ENCODE measurements around the gene RSPH6A. TPM values are rescaled to one million over a fixed set of nuclear protein-coding genes. Genes with fewer than 3 reads are reported as not detected.

The RSPH6A gene
- total and polyA plus RNA-seq, 2 of the 13 experiments (the other 11 are each of a cell fraction or from before 2014, with no cell fraction given), result 0.07 TPM; not detected in 1

GRCh38 chr19:45789035-45789786 lies 25.9 kb downstream of the RSPH6A start:
- Histone ChIP-seq H4K20me1 (ENCODE audit: insufficient read depth, low read length) (no peaks in the 10 kb centered on the region), H3K9ac (ENCODE audit: insufficient read depth, low read depth, low read length) (no peak overlapping the region), H3K36me3 (replicated peaks in 1 of 2; ENCODE audit: control insufficient read depth in 1 of 2, insufficient read depth in 2 of 2, low read length in 2 of 2) (peaks cover 12 to 30% of the 10 kb centered on the region in 2 experiments), H3K4me3 (replicated peaks in 1 of 3; ENCODE audit: insufficient read depth in 1 of 3, low read depth in 2 of 3, low read length in 3 of 3) (no peak overlapping the region), H2AFZ (ENCODE audit: low read length) (no peak overlapping the region), H3K27me3 (ENCODE audit: control insufficient read depth in 1 of 2, insufficient read depth in 2 of 2, low read length in 2 of 2) (peaks cover 0 to 3% of the 10 kb centered on the region in 2 experiments; a peak in 2 of 5 replicates), H3K9me3 (ENCODE audit: low read length) (no peaks in the 10 kb centered on the region), H3K4me1 (ENCODE audit: insufficient read depth, low read length) (peaks cover 20% of the 10 kb centered on the region), H3K27ac (ENCODE audit: extremely low read length, insufficient read depth, low read length) (no peak overlapping the region), H3K79me2 (ENCODE audit: insufficient read depth, low read length) (peaks cover 14% of the 10 kb centered on the region), H3K4me2 (ENCODE audit: low read depth, low read length) (no peak overlapping the region)
- FAIRE-seq (no peak), ATAC-seq (no peak), DNase-seq (ENCODE audit: low spot score) (no peak)
- intact Hi-C loops (cut with micrococcal nuclease; ENCODE audit: unreplicated experiment) (no loop called here), in situ Hi-C loops (cut with HindIII; ENCODE audit: extremely low pct_ligation_motif_present, low pct_unique_long_range_greater_than_20kb) (no loop called here)
- 98% methylated on average over 15 of the region's 15 CpGs for WGBS (ENCODE audit: low lambda C conversion rate)
- ChIA-PET POLR2A (no interaction called here), CTCF (ENCODE audit: low intra/inter-chr PET ratio, low total read pairs) (no interaction called here)
- TF ChIP-seq GMEB2 (CRISPR knock-in tag; IDR thresholded peaks at IDR 0.05; ENCODE audit: low read depth) (no peak), ZNF580 (CRISPR knock-in tag; IDR thresholded peaks at IDR 0.05; ENCODE audit: borderline replicate concordance, low read depth) (no peak), ZNF629 (CRISPR knock-in tag; conservative IDR thresholded peaks at IDR 0.05) (peak; percentile 73)
- BruUV-seq (replicated peaks), result no TSS peak

GRCh38 chr19:45786533-45786894 lies 28.6 kb downstream of the RSPH6A start:
- Histone ChIP-seq H3K9ac (ENCODE audit: insufficient read depth, low read depth, low read length) (no peak overlapping the region), H3K9me3 (ENCODE audit: low read length) (no peaks in the 10 kb centered on the region), H3K4me3 (replicated peaks in 1 of 3; ENCODE audit: insufficient read depth in 1 of 3, low read depth in 2 of 3, low read length in 3 of 3) (no peak overlapping the region), H3K4me1 (ENCODE audit: insufficient read depth, low read length) (peaks cover 18% of the 10 kb centered on the region), H3K27me3 (ENCODE audit: control insufficient read depth in 1 of 2, insufficient read depth in 2 of 2, low read length in 2 of 2) (no peaks in the 10 kb centered on the region; a peak in 1 of 5 replicates), H3K4me2 (ENCODE audit: low read depth, low read length) (no peak overlapping the region), H2AFZ (ENCODE audit: low read length) (no peak overlapping the region), H3K27ac (ENCODE audit: extremely low read length, insufficient read depth, low read length) (no peak overlapping the region), H3K79me2 (ENCODE audit: insufficient read depth, low read length) (peaks cover 7% of the 10 kb centered on the region), H3K36me3 (replicated peaks in 1 of 2; ENCODE audit: control insufficient read depth in 1 of 2, insufficient read depth in 2 of 2, low read length in 2 of 2) (peaks cover 12 to 30% of the 10 kb centered on the region in 2 experiments), H4K20me1 (ENCODE audit: insufficient read depth, low read length) (no peaks in the 10 kb centered on the region; the same call in 1 of the 2 replicates)
- ATAC-seq (no peak), DNase-seq (ENCODE audit: low spot score) (no peak), FAIRE-seq (no peak)
- no TSS peak for BruUV-seq (replicated peaks)
- in situ Hi-C loops (cut with HindIII; ENCODE audit: extremely low pct_ligation_motif_present, low pct_unique_long_range_greater_than_20kb), result no loop called here
- 0 out of 2 replicates have a peak, but pooled peaks have one; percentile 1 for TF ChIP-seq RBFOX2 (IDR thresholded peaks at IDR 0.05; ENCODE audit: low read depth, low read length)
- TF ChIP-seq ZNF550 (CRISPR knock-in tag; IDR thresholded peaks at IDR 0.05; ENCODE audit: borderline replicate concordance), result no peak
- TF ChIP-seq RFX3 (CRISPR knock-in tag; IDR thresholded peaks at IDR 0.05), result no peak
- TF ChIP-seq HMG20A (CRISPR knock-in tag; IDR thresholded peaks at IDR 0.05; ENCODE audit: borderline replicate concordance), result no peak
- no peak for TF ChIP-seq E2F5 (CRISPR knock-in tag; conservative IDR thresholded peaks at IDR 0.05)
- intact Hi-C loops (cut with micrococcal nuclease; ENCODE audit: unreplicated experiment), result no loop called here
- ChIA-PET CTCF (ENCODE audit: low intra/inter-chr PET ratio, low total read pairs) (no interaction called here), POLR2A (no interaction called here)
- 100% methylated on average over 4 of the region's 21 CpGs for WGBS (ENCODE audit: low lambda C conversion rate)

Data from HepG2 (cell line).